Measurements from ENCODE around the gene FAM240B.

DNA sequence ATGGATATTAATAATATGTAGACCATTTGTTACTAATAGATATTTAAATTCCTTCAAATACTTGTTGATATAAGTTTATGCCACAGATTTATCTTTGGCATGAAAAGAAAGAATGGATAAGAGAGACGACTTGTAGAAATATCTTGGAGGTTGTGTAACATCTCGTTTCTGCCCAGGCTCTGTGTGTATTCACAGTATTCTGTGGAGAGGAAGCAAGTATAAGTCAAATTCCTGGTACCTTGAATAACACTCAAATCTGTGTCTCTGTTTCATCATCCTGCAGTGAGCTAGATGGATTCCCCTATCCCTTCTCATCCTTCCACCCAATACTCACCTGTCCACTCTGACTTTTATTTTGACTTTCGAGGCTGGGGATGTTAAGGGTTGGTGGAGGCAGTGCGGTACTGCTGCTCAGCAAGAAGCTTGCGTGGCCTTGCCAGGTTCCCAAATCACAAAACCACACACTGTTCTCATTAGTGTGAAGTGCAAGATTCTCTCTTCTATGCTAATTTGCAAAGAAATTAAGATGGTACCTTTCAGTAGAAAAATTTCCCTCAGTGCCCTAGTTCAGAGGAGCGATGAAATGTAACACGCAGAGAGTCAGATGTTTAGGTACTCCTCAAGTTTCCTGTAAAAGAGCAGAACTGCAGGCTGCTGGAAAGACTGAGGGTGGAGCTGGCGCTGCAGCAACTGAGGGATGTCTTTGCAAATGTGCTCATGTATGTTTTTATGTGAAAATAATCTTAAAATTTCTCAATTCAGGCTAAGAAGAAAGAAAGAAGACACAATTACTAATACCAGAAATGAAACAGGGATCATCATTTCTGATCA, 57.0 kb downstream of the FAM240B start:
- TF ChIP-seq, protein P1, sequence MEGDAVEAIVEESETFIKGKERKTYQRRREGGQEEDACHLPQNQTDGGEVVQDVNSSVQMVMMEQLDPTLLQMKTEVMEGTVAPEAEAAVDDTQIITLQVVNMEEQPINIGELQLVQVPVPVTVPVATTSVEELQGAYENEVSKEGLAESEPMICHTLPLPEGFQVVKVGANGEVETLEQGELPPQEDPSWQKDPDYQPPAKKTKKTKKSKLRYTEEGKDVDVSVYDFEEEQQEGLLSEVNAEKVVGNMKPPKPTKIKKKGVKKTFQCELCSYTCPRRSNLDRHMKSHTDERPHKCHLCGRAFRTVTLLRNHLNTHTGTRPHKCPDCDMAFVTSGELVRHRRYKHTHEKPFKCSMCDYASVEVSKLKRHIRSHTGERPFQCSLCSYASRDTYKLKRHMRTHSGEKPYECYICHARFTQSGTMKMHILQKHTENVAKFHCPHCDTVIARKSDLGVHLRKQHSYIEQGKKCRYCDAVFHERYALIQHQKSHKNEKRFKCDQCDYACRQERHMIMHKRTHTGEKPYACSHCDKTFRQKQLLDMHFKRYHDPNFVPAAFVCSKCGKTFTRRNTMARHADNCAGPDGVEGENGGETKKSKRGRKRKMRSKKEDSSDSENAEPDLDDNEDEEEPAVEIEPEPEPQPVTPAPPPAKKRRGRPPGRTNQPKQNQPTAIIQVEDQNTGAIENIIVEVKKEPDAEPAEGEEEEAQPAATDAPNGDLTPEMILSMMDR (conservative IDR thresholded peaks at IDR 0.05; ENCODE audit: low read depth in 2 of 2): peak; percentile 61 to 74
- TF ChIP-seq EZH2 (IDR thresholded peaks at IDR 0.05; ENCODE audit: low read depth, unreplicated experiment) (no peak), POLR2AphosphoS5 (IDR thresholded peaks at IDR 0.05; ENCODE audit: low read depth) (no peak), EZH2phosphoT487 (IDR thresholded peaks at IDR 0.05; ENCODE audit: unreplicated experiment) (no peak), ZNF114 (CRISPR knock-in tag; IDR thresholded peaks at IDR 0.05) (no peak), ZNF331 (CRISPR knock-in tag; IDR thresholded peaks at IDR 0.05; ENCODE audit: low read depth) (no peak), CREB1 (CRISPR knock-in tag; IDR thresholded peaks at IDR 0.05; ENCODE audit: low read depth) (no peak)
- TF ChIP-seq, protein P2, sequence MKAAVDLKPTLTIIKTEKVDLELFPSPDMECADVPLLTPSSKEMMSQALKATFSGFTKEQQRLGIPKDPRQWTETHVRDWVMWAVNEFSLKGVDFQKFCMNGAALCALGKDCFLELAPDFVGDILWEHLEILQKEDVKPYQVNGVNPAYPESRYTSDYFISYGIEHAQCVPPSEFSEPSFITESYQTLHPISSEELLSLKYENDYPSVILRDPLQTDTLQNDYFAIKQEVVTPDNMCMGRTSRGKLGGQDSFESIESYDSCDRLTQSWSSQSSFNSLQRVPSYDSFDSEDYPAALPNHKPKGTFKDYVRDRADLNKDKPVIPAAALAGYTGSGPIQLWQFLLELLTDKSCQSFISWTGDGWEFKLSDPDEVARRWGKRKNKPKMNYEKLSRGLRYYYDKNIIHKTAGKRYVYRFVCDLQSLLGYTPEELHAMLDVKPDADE (IDR thresholded peaks at IDR 0.05): no peak
- TF ChIP-seq, protein P3, sequence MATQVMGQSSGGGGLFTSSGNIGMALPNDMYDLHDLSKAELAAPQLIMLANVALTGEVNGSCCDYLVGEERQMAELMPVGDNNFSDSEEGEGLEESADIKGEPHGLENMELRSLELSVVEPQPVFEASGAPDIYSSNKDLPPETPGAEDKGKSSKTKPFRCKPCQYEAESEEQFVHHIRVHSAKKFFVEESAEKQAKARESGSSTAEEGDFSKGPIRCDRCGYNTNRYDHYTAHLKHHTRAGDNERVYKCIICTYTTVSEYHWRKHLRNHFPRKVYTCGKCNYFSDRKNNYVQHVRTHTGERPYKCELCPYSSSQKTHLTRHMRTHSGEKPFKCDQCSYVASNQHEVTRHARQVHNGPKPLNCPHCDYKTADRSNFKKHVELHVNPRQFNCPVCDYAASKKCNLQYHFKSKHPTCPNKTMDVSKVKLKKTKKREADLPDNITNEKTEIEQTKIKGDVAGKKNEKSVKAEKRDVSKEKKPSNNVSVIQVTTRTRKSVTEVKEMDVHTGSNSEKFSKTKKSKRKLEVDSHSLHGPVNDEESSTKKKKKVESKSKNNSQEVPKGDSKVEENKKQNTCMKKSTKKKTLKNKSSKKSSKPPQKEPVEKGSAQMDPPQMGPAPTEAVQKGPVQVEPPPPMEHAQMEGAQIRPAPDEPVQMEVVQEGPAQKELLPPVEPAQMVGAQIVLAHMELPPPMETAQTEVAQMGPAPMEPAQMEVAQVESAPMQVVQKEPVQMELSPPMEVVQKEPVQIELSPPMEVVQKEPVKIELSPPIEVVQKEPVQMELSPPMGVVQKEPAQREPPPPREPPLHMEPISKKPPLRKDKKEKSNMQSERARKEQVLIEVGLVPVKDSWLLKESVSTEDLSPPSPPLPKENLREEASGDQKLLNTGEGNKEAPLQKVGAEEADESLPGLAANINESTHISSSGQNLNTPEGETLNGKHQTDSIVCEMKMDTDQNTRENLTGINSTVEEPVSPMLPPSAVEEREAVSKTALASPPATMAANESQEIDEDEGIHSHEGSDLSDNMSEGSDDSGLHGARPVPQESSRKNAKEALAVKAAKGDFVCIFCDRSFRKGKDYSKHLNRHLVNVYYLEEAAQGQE (IDR thresholded peaks at IDR 0.05; ENCODE audit: unreplicated experiment): no peak
- TF ChIP-seq, protein P4, sequence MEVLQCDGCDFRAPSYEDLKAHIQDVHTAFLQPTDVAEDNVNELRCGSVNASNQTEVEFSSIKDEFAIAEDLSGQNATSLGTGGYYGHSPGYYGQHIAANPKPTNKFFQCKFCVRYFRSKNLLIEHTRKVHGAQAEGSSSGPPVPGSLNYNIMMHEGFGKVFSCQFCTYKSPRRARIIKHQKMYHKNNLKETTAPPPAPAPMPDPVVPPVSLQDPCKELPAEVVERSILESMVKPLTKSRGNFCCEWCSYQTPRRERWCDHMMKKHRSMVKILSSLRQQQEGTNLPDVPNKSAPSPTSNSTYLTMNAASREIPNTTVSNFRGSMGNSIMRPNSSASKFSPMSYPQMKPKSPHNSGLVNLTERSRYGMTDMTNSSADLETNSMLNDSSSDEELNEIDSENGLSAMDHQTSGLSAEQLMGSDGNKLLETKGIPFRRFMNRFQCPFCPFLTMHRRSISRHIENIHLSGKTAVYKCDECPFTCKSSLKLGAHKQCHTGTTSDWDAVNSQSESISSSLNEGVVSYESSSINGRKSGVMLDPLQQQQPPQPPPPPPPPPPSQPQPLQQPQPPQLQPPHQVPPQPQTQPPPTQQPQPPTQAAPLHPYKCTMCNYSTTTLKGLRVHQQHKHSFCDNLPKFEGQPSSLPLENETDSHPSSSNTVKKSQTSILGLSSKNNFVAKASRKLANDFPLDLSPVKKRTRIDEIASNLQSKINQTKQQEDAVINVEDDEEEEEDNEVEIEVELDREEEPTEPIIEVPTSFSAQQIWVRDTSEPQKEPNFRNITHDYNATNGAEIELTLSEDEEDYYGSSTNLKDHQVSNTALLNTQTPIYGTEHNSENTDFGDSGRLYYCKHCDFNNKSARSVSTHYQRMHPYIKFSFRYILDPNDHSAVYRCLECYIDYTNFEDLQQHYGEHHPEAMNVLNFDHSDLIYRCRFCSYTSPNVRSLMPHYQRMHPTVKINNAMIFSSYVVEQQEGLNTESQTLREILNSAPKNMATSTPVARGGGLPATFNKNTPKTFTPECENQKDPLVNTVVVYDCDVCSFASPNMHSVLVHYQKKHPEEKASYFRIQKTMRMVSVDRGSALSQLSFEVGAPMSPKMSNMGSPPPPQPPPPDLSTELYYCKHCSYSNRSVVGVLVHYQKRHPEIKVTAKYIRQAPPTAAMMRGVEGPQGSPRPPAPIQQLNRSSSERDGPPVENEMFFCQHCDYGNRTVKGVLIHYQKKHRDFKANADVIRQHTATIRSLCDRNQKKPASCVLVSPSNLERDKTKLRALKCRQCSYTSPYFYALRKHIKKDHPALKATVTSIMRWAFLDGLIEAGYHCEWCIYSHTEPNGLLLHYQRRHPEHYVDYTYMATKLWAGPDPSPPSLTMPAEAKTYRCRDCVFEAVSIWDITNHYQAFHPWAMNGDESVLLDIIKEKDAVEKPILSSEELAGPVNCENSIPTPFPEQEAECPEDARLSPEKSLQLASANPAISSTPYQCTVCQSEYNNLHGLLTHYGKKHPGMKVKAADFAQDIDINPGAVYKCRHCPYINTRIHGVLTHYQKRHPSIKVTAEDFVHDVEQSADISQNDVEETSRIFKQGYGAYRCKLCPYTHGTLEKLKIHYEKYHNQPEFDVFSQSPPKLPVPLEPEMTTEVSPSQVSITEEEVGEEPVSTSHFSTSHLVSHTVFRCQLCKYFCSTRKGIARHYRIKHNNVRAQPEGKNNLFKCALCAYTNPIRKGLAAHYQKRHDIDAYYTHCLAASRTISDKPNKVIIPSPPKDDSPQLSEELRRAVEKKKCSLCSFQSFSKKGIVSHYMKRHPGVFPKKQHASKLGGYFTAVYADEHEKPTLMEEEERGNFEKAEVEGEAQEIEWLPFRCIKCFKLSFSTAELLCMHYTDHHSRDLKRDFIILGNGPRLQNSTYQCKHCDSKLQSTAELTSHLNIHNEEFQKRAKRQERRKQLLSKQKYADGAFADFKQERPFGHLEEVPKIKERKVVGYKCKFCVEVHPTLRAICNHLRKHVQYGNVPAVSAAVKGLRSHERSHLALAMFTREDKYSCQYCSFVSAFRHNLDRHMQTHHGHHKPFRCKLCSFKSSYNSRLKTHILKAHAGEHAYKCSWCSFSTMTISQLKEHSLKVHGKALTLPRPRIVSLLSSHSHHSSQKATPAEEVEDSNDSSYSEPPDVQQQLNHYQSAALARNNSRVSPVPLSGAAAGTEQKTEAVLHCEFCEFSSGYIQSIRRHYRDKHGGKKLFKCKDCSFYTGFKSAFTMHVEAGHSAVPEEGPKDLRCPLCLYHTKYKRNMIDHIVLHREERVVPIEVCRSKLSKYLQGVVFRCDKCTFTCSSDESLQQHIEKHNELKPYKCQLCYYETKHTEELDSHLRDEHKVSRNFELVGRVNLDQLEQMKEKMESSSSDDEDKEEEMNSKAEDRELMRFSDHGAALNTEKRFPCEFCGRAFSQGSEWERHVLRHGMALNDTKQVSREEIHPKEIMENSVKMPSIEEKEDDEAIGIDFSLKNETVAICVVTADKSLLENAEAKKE (CRISPR knock-in tag; IDR thresholded peaks at IDR 0.05): no peak

All from GM23338 (cell line).